GM12865 (cell line): Measurements from ENCODE around the gene SPATA13.

Experiments used
- DNase-seq: peaks from one replicate; pipeline ENCODE4 v3.0.0; 2010; ENCODE audit warnings: low read depth
- H3K4me3 ChIP-seq: 2 replicates; pipeline ENCODE4 v1.5.1; 2011; ENCODE audit warnings: mild to moderate bottlenecking, low read depth, low read length, control low read depth
- CTCF ChIP-seq: IDR thresholded peaks from 2 replicates; pipeline ENCODE4 v1.5.1; 2011; ENCODE audit warnings: low read length, control low read depth, low read depth, inconsistent platforms; ENCODE audit not compliant: insufficient read depth; ENCODE audit errors: missing control alignments

Gene SPATA13

GRCh38 chr13:24147570-24147963 lies 13.0 kb upstream of the SPATA13 start:
- no peak for TF ChIP-seq CTCF
- DNase-seq, result no peak
- H3K4me3 ChIP-seq, result no peak overlapping the region

GRCh38 chr13:24148414-24149235 lies 11.9 kb upstream of the SPATA13 start:
- no peak for TF ChIP-seq CTCF
- no peak overlapping the region for H3K4me3 ChIP-seq
- DNase-seq, result no peak

GRCh38 chr13:24149246-24150032 lies 11.1 kb upstream of the SPATA13 start:
- H3K4me3 ChIP-seq, result no peak overlapping the region
- TF ChIP-seq CTCF, result no peak
- no peak for DNase-seq

GRCh38 chr13:24150572-24150971 lies 9.9 kb upstream of the SPATA13 start:
- no peak for DNase-seq
- no peak overlapping the region for H3K4me3 ChIP-seq
- TF ChIP-seq CTCF, result no peak

GRCh38 chr13:24151864-24152263 lies 8.7 kb upstream of the SPATA13 start:
- no peak for DNase-seq
- no peak for TF ChIP-seq CTCF
- H3K4me3 ChIP-seq, result no peak overlapping the region

- DNase-seq, result no peak
- no peak for TF ChIP-seq CTCF
- no peak overlapping the region for H3K4me3 ChIP-seq
Observed at GRCh38 chr13:24152292-24153214, 8.0 kb upstream of the SPATA13 start.
